Gastrocnemius medialis (tissue), 4 donors: ENCODE data around the gene VIM. TPM values are rescaled to one million over a fixed set of nuclear protein-coding genes. Genes with fewer than 3 reads are reported as not detected.

ENCODE experiments used
- ATAC-seq, 2 donors: fragments of 150-250 bp; one replicate each; pipeline ENCODE4 v1.9.1; 2016
- DNase-seq, 2 donors: peaks; one replicate each; pipeline ENCODE4 v3.0.0-alpha.2; 2019
- H3K27ac ChIP-seq, 4 donors: fragments of 200-600 bp; sonication (generic); 1 replicate in 1 of 4; 2 replicates in 3 of 4; pipeline ENCODE4 v1.5.1; 2016 to 2018; ENCODE audit warnings: mild to moderate bottlenecking in 2 of 4, moderate library complexity in 1 of 4
- H3K27me3 ChIP-seq, 3 donors: fragments of 200-600 bp; sonication (generic) in 2 of 3; 1 replicate in 1 of 3; 2 replicates in 2 of 3; pipeline versions ENCODE4 v1.5.1 to v1.6.0; 2016 to 2019; ENCODE audit warnings: mild to moderate bottlenecking in 1 of 3, moderate library complexity in 1 of 3
- H3K36me3 ChIP-seq, 2 donors: fragments of 200-600 bp; sonication (generic) in 1 of 2; one replicate each; pipeline ENCODE4 v1.5.1; 2017 to 2018
- H3K4me1 ChIP-seq, 2 donors: fragments of 200-600 bp; sonication (generic) in 1 of 2; one replicate each; pipeline ENCODE4 v1.5.1; 2016 to 2017; ENCODE audit warnings: mild to moderate bottlenecking in 2 of 2
- H3K4me3 ChIP-seq, 4 donors: fragments of 200-600 bp; sonication (generic) in 3 of 4; 1 replicate in 1 of 4; 2 replicates in 3 of 4; pipeline ENCODE4 v1.5.1; 2016 to 2019; ENCODE audit warnings: mild to moderate bottlenecking in 2 of 4
- H3K9me3 ChIP-seq, 3 donors: fragments of 200-600 bp; sonication (generic) in 2 of 3; 1 replicate in 1 of 3; 2 replicates in 2 of 3; pipeline ENCODE4 v1.5.1; 2016 to 2019
- CTCF ChIP-seq, 5 experiments: fragments of 450-650 bp in 3 of 5; fragments of 200-600 bp in 2 of 5; sonication (generic) in 2 of 5; IDR thresholded peaks in 4 of 5; conservative IDR thresholded peaks in 1 of 5; 1 replicate in 4 of 5; 2 replicates in 1 of 5; pipeline ENCODE4 v1.5.1; 2016 to 2019; ENCODE audit warnings: antibody characterized with exemption in 5 of 5, mild to moderate bottlenecking in 3 of 5, moderate library complexity in 3 of 5
- POLR2A ChIP-seq, 2 donors: fragments of 450-650 bp; IDR thresholded peaks; one replicate each; pipeline ENCODE4 v1.6.1; 2017; ENCODE audit warnings: antibody characterized with exemption in 2 of 2, mild to moderate bottlenecking in 2 of 2, moderate library complexity in 2 of 2
- in situ Hi-C, 4 donors: fragments of 200-750 bp; cut with MboI; loops; one replicate each; pipeline versions ENCODE4 v1.15.0 to v1.8.0; 2017; ENCODE audit warnings: low sequenced_read_pairs in 4 of 4
- intact Hi-C: fragments of 100-400 bp; cut with DNase I; formaldehyde crosslinking; loops from one replicate; pipeline ENCODE4 v1.15.1; 2023; ENCODE audit warnings: low total_unique reads
- total RNA-seq, 4 donors: library from RNA; depleted of rRNA; stranded (reverse); fragments of >200 nt; gene quantifications; one replicate each; pipeline versions ENCODE4 v1.1.0 to v1.2.3, GENCODE V29; 2016

VIM gene
- total RNA-seq, 4 donors from 2014 or later, result 355 to 835 (median 589) TPM

- H3K4me3 ChIP-seq, result no peak overlapping the region
- ATAC-seq, result no peak
- no peaks in the 10 kb centered on the region for H3K36me3 ChIP-seq
- no peak overlapping the region for H3K27ac ChIP-seq
- H3K27me3 ChIP-seq, result no peaks in the 10 kb centered on the region
- no peaks in the 10 kb centered on the region for H3K9me3 ChIP-seq
- in situ Hi-C loops, result no loop called here
- peaks cover 9 to 18% of the 10 kb centered on the region in 2 donors for H3K4me1 ChIP-seq
- TF ChIP-seq POLR2A (IDR thresholded peaks at IDR 0.05), result no peak
- TF ChIP-seq CTCF (IDR thresholded peaks at IDR 0.05 in 4 of 5, conservative IDR thresholded peaks at IDR 0.05 in 1 of 5), result no peak
- intact Hi-C loops, result no loop called here
- no peak for DNase-seq
Observed at GRCh38 chr10:17196045-17196444, 32.0 kb upstream of the VIM start.

- ATAC-seq, result no peak
- no peak for TF ChIP-seq POLR2A (IDR thresholded peaks at IDR 0.05)
- no peak for TF ChIP-seq CTCF (IDR thresholded peaks at IDR 0.05 in 4 of 5, conservative IDR thresholded peaks at IDR 0.05 in 1 of 5)
- intact Hi-C loops, result no loop called here
- no peaks in the 10 kb centered on the region for H3K27me3 ChIP-seq
- H3K4me1 ChIP-seq, result peaks cover 9 to 18% of the 10 kb centered on the region in 2 donors
- in situ Hi-C loops, result no loop called here
- H3K4me3 ChIP-seq, result no peak overlapping the region
- DNase-seq, result no peak
- no peaks in the 10 kb centered on the region for H3K36me3 ChIP-seq
- no peak overlapping the region for H3K27ac ChIP-seq
- H3K9me3 ChIP-seq, result no peaks in the 10 kb centered on the region
Observed at GRCh38 chr10:17196573-17196972, 31.5 kb upstream of the VIM start.

GRCh38 chr10:17199351-17199804, 28.7 kb upstream of the VIM start:
- TF ChIP-seq POLR2A (IDR thresholded peaks at IDR 0.05), result peak in 1 of 2 donors; percentile 18
- no peak for TF ChIP-seq CTCF (IDR thresholded peaks at IDR 0.05 in 4 of 5, conservative IDR thresholded peaks at IDR 0.05 in 1 of 5)
- intact Hi-C loops, result no loop called here
- Histone ChIP-seq H3K36me3 (no peaks in the 10 kb centered on the region), H3K4me3 (peak overlapping the region; percentile 83 to 93 (median 90)), H3K27me3 (no peaks in the 10 kb centered on the region), H3K4me1 (peaks cover 9 to 18% of the 10 kb centered on the region in 2 donors), H3K9me3 (no peaks in the 10 kb centered on the region), H3K27ac (peak overlapping the region; percentile 78 to 88 (median 86))
- DNase-seq (no peak), ATAC-seq (peak; percentile 59 to 63)
- in situ Hi-C loops, result no loop called here

GRCh38 chr10:17200001-17200911, 27.8 kb upstream of the VIM start:
- TF ChIP-seq POLR2A (IDR thresholded peaks at IDR 0.05) (no peak), CTCF (IDR thresholded peaks at IDR 0.05 in 4 of 5, conservative IDR thresholded peaks at IDR 0.05 in 1 of 5) (no peak)
- intact Hi-C loops (loop anchor here (5.0 kb wide), 1 partner anchor 383 kb away; the partner anchor contains the start of gene RSU1), in situ Hi-C loops (no loop called here)
- Histone ChIP-seq H3K4me3 (peak overlapping the region; percentile 83 to 93 (median 90)), H3K36me3 (no peaks in the 10 kb centered on the region), H3K27ac (peak overlapping the region; percentile 78 to 88 (median 86)), H3K4me1 (peaks cover 9 to 18% of the 10 kb centered on the region in 2 donors), H3K27me3 (no peaks in the 10 kb centered on the region), H3K9me3 (no peaks in the 10 kb centered on the region)
- DNase-seq, result no peak
- no peak for ATAC-seq
